ENCODE data around the gene PHLPP1.

Gene PHLPP1

GRCh38 chr18:62772860-62773584, 57.7 kb downstream of the PHLPP1 start:
- no peak for DNase-seq (ENCODE audit: low spot score)

GRCh38 chr18:62773691-62774090, 58.4 kb downstream of the PHLPP1 start:
- DNase-seq (ENCODE audit: low spot score) = no peak

GRCh38 chr18:62776024-62776570, 60.8 kb downstream of the PHLPP1 start:
- no peak for DNase-seq (ENCODE audit: low spot score)

GRCh38 chr18:62777814-62778213, 62.5 kb downstream of the PHLPP1 start:
- no peak for DNase-seq (ENCODE audit: low spot score)

GRCh38 chr18:62778976-62779869, 63.9 kb downstream of the PHLPP1 start:
- DNase-seq (ENCODE audit: low spot score) = no peak

- no peak for DNase-seq (ENCODE audit: low spot score)
Observed at GRCh38 chr18:62781262-62781661, 65.9 kb downstream of the PHLPP1 start.

GRCh38 chr18:62781893-62782292, 66.6 kb downstream of the PHLPP1 start:
- no peak for DNase-seq (ENCODE audit: low spot score)

GRCh38 chr18:62784338-62784965, 69.1 kb downstream of the PHLPP1 start:
- no peak for DNase-seq (ENCODE audit: low spot score)

- peak; percentile 89 for DNase-seq (ENCODE audit: low spot score)
Observed at GRCh38 chr18:62784966-62785413, 69.6 kb downstream of the PHLPP1 start.

- DNase-seq (ENCODE audit: low spot score) = no peak
Observed at GRCh38 chr18:62786689-62787088, 71.3 kb downstream of the PHLPP1 start.

- DNase-seq (ENCODE audit: low spot score) = no peak
Observed at GRCh38 chr18:62788111-62788510, 72.8 kb downstream of the PHLPP1 start.

- DNase-seq (ENCODE audit: low spot score) = no peak
Observed at GRCh38 chr18:62788876-62789275, 73.5 kb downstream of the PHLPP1 start.

- DNase-seq (ENCODE audit: low spot score) = no peak
Observed at GRCh38 chr18:62790871-62791772, 75.8 kb downstream of the PHLPP1 start.

GRCh38 chr18:62792016-62792415, 76.7 kb downstream of the PHLPP1 start:
- DNase-seq (ENCODE audit: low spot score) = no peak

- no peak for DNase-seq (ENCODE audit: low spot score)
Observed at GRCh38 chr18:62795813-62796212, 80.5 kb downstream of the PHLPP1 start.

- DNase-seq (ENCODE audit: low spot score) = no peak
Observed at GRCh38 chr18:62796216-62796621, 80.9 kb downstream of the PHLPP1 start.

GRCh38 chr18:62797329-62797728, 82.0 kb downstream of the PHLPP1 start:
- DNase-seq (ENCODE audit: low spot score) = no peak

- no peak for DNase-seq (ENCODE audit: low spot score)
Observed at GRCh38 chr18:62799977-62800376, 84.6 kb downstream of the PHLPP1 start.

GRCh38 chr18:62802523-62802922, 87.2 kb downstream of the PHLPP1 start:
- DNase-seq (ENCODE audit: low spot score) = no peak

- no peak for DNase-seq (ENCODE audit: low spot score)
Observed at GRCh38 chr18:62807396-62807795, 92.1 kb downstream of the PHLPP1 start.

GRCh38 chr18:62808123-62808522, 92.8 kb downstream of the PHLPP1 start:
- no peak for DNase-seq (ENCODE audit: low spot score)

All from putamen (tissue), 1 donor.